ENCODE data around the gene ZNF680.
A peak's percentile ranks its signal among the peaks of the same experiment; 100 is the strongest.
"Not testable (repeated sequence)": the region's sequence is repeated elsewhere in the genome, so short reads cannot be mapped to it uniquely, and the experiment has no call there.

Gene ZNF680

GRCh38 chr7:64562626-64563278 is at the start of gene ZNF680:
TSS of gene ZNF680 (minus strand) at chr7:64563071. CDS start at chr7:64562954, 117 bp downstream.
- intact Hi-C loops (cut with DNase I) = loop anchor here (5.0 kb wide), 3 partner anchors 105 to 255 kb away; partner anchors contain the start of genes ZNF107 and ZNF138
- DNase-seq = peak; percentile 95 to 99 (median 97)

- DNase-seq = no peak
- intact Hi-C loops (cut with DNase I) = no loop called here
Observed at GRCh38 chr7:64612452-64612851, 49.6 kb upstream of the ZNF680 start.

- intact Hi-C loops (cut with DNase I) = no loop called here
- no peak for DNase-seq
Observed at GRCh38 chr7:64611717-64612116, 48.8 kb upstream of the ZNF680 start.

GRCh38 chr7:64610997-64611396 is 48.1 kb upstream of the ZNF680 start:
- intact Hi-C loops (cut with DNase I) = no loop called here
- no peak for DNase-seq

- DNase-seq = no peak
- intact Hi-C loops (cut with DNase I) = no loop called here
Observed at GRCh38 chr7:64608116-64608910, 45.4 kb upstream of the ZNF680 start.

- no peak for DNase-seq
- intact Hi-C loops (cut with DNase I) = no loop called here
Observed at GRCh38 chr7:64606385-64606784, 43.5 kb upstream of the ZNF680 start.

GRCh38 chr7:64603271-64603670 is 40.4 kb upstream of the ZNF680 start:
- intact Hi-C loops (cut with DNase I) = no loop called here
- no peak for DNase-seq

GRCh38 chr7:64602518-64602917 is 39.6 kb upstream of the ZNF680 start:
- intact Hi-C loops (cut with DNase I) = no loop called here
- DNase-seq = no peak

GRCh38 chr7:64602086-64602485 is 39.2 kb upstream of the ZNF680 start:
- no peak for DNase-seq
- intact Hi-C loops (cut with DNase I) = no loop called here

GRCh38 chr7:64599359-64599758 is 36.5 kb upstream of the ZNF680 start:
- DNase-seq = no peak
- intact Hi-C loops (cut with DNase I) = no loop called here

GRCh38 chr7:64590971-64591370 is 28.1 kb upstream of the ZNF680 start:
- DNase-seq = no peak
- intact Hi-C loops (cut with DNase I) = no loop called here

GRCh38 chr7:64581926-64582894 is 19.3 kb upstream of the ZNF680 start:
- intact Hi-C loops (cut with DNase I) = no loop called here
- peak in 1 of 10 donors; percentile 53 for DNase-seq

GRCh38 chr7:64581391-64581790 is 18.5 kb upstream of the ZNF680 start:
- intact Hi-C loops (cut with DNase I) = no loop called here
- DNase-seq = no peak

- intact Hi-C loops (cut with DNase I) = no loop called here
- peak in 8 of 10 donors; percentile 27 to 86 (median 52) for DNase-seq
Observed at GRCh38 chr7:64574540-64575099, 11.7 kb upstream of the ZNF680 start.

GRCh38 chr7:64570284-64570605 is 7.4 kb upstream of the ZNF680 start:
- DNase-seq; intact Hi-C loops (cut with DNase I): not testable (repeated sequence)

GRCh38 chr7:64569372-64570283 is 6.8 kb upstream of the ZNF680 start:
- intact Hi-C loops (cut with DNase I) = not testable (repeated sequence)
- peak in 8 of 10 donors; percentile 33 to 91 (median 56) for DNase-seq

GRCh38 chr7:64562256-64562625 is 630 bp downstream of the ZNF680 start:
- intact Hi-C loops (cut with DNase I) = loop anchor here (5.0 kb wide), 3 partner anchors 105 to 255 kb away; partner anchors contain the start of genes ZNF107 and ZNF138
- no peak for DNase-seq

- DNase-seq = peak in 4 of 10 donors; percentile 25 to 82 (median 42)
- intact Hi-C loops (cut with DNase I) = no loop called here
Observed at GRCh38 chr7:64559206-64559605, 3.7 kb downstream of the ZNF680 start.

- intact Hi-C loops (cut with DNase I) = no loop called here
- DNase-seq = no peak
Observed at GRCh38 chr7:64558781-64559180, 4.1 kb downstream of the ZNF680 start.

All from posterior cingulate gyrus (tissue), 11 donors.